ENCODE results near the gene BARHL2.

The BARHL2 gene

GRCh38 chr1:90716552-90717355 is at the start of gene BARHL2:
Gene BARHL2 (minus strand): TSS chr1:90717302. CDS start chr1:90717195, 107 bp downstream.
- DNase-seq (ENCODE audit: low read depth), result no peak

DNA sequence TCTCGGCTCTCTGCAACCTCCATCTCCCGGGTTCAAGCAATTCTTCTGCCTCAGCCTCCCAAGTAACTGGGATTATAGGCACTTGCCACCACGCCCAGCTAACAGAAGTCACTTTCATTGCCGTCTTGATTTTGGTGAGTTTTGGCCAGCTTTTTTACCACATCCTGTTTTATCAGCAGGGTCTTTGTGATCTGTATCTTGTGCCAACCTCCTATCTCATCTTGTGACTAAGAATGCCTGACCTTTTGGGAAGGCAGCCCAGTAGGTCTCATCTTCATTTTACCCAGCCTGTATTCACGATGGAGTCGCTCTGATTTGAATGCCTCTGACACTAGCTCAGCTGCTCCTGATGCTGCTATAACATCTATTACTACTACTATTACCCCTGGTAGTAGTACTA is 46.8 kb upstream of the BARHL2 start:
- no peak for DNase-seq (ENCODE audit: low read depth)

- no peak for DNase-seq (ENCODE audit: low read depth)
Observed at GRCh38 chr1:90763506-90763905, 46.4 kb upstream of the BARHL2 start.

- DNase-seq (ENCODE audit: low read depth), result no peak
Observed at GRCh38 chr1:90761781-90762589, 44.9 kb upstream of the BARHL2 start.

- DNase-seq (ENCODE audit: low read depth), result no peak
Observed at GRCh38 chr1:90761156-90761555, 44.1 kb upstream of the BARHL2 start.

GRCh38 chr1:90753556-90753955 is 36.5 kb upstream of the BARHL2 start:
- DNase-seq (ENCODE audit: low read depth), result no peak

DNA sequence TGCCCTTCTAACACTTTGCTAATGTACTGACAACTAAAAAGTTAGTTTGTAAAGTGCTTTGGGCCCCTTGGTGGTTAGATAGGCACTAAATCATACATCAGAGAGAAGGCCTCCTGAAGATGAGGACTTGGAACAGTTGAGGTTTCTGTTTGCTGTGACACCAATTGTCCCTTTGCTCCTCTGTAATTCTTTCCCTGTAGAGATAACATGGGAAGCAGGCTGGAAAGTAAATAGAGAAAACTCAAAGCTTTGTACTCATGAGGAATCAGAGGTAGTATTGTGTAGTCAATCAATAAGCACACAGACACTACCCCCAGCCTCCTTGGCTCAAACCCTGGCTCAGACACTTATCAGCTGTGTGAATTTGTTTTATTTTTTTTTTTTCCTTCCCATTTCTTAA is 31.6 kb upstream of the BARHL2 start:
- no peak for DNase-seq (ENCODE audit: low read depth)

DNA sequence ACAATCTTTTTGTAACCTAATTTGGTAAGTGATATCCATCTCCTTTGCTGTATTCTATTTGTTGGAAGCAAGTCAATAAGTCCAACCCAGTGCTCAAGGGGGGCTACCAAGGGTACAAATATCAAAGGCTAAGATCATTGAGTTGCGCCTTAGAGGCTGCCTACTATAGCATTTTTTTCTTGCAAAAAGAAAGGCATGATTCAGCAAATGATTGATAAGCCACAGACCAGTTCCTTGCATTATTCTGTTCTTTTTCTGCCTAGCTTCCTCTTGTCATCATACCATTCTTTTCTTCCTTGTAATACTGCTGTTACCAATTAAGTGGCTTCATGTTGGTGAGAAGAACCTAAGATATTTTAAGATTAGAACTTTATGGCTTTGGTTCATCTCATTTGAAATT is 29.8 kb upstream of the BARHL2 start:
- no peak for DNase-seq (ENCODE audit: low read depth)

DNA sequence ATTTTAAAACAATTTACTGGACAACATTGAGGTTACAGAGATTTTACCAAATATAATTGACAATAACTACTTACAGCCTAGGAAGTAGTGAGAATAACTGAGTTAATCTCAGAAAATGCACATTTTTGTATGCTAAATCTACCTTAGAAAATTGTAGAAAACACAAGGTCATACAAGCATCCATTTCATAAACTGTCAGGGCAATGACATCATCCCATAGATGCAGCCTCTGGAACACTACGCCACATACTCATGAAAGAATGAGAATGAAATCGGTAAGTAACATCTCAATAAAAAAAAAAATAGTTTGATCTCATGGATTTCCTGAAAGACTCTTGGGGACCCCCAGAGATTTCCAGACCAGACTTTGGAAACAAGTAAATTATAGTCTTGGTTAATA is 28.9 kb upstream of the BARHL2 start:
- no peak for DNase-seq (ENCODE audit: low read depth)

DNA sequence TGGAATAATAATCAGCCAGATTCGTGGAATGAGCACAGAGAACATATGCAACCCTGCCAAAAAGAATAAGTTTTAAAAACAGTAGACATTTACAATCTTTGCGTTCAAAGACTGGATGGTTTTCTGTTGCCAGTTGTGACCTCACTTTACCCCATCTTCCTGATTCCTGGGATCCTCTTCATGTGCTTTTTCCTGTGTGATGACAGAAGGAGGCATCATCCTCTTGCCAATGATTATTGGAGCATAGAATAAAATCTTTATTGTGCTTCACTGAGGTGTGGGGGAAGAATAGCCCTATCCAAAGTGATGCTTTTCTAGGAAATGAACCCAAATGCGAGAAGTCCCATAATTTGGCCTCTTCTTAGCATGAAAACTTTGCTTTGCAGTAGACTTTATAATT is 15.0 kb upstream of the BARHL2 start:
- DNase-seq (ENCODE audit: low read depth), result no peak

DNA sequence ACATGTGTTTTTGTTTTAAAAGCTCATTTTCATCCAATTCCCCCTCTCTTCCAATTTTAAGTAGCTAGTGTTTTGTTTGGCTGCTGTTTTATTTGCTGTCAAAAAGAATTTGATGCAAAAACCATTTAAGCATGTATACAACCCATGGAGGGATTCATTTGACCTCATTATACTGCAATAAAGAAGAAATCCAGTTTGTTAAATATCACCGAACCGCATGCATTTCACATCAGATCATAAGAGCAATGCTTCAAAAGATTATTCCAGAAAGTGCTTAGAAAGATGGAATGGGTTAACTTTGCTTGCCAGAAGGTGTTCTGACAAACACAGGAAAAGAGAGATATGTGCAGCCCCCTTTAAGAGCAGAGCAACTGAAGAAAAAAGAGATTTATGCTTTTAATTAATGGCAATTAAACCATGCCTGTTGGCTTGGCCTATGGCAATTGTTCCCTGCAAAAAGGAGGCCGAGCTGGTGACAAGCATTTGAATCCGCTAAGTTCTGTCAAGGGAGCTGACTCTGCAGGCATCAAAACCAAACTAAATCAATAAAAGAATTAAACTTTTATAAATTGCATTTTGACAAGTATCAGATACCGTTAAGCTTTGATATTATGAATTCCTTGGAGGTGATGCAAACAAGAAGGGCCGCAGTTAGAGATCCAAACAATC is 14.4 kb upstream of the BARHL2 start:
- DNase-seq (ENCODE audit: low read depth), result no peak

DNA sequence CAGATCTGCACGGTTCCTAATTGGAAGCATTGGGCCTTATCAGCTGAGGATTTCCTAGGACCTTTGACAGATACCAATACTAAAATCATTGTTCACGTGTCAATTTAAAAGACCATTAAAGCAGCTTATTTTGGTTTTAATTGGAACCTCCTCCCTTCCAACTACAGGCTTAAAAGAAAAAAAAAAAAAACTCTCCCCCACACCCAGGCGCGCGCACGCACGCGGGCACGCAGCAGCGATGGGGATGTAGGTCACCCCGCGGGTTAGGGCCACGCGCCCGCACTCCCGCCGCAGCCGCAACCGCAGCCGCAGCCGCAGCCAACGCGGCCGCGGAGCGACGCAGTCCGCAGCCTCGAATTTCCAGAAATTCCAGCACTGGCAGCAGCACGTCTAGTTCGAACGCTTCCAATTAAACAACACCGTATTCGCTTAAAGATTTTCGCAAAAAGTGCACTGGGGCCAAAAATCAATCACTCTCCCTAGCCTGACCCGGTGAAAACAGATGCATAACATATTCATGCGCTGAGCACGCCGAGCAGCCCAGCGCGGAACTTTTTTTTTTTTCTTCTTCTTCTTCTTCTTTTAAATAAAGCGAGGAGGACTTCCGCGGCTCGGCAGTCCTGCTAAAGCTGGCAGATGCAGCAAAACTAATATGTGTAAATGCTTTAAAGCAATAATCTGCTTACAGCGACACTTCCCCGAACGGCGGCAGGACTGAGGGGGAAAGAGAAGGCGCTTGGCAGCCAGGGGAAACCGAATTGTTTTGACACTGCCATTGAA is 13.3 kb upstream of the BARHL2 start:
- DNase-seq (ENCODE audit: low read depth), result no peak

DNA sequence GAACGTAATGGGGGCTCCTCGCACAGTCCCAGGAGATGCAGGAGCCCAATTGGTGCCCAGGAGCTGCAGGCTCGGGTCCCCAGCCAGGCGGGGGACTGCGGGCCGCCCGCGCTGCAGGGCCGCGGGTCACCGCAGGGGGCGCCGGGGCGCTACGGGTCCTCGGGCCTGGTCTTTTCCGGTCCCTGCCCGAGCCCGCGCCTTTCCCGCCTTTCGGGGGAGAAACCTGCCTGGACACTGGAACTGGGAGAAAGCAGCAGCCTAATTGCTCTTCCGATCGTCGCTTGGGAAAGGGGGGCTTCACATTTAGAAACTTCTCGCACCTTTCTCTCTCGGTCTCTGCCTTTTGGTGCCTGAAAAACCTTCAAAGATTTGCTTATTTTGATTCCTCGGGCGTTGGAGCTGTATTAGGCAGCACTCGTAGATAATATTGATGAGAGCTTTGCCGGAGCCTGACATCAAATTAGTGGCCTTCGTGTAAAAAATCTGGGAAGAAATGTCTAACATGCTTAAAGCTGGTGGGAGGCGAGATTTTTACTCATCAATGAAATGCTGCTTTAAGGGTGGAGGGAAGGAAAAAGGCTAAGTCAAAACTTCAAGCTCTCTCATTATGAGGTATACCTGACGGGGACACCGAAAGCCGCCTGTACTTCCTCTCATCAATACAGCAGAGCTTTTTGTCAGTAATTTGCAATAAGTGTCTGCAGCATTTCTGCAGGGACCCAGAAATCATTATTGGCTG is 12.6 kb upstream of the BARHL2 start:
- DNase-seq (ENCODE audit: low read depth), result no peak

- no peak for DNase-seq (ENCODE audit: low read depth)
Observed at GRCh38 chr1:90728502-90729287, 11.6 kb upstream of the BARHL2 start.

DNA sequence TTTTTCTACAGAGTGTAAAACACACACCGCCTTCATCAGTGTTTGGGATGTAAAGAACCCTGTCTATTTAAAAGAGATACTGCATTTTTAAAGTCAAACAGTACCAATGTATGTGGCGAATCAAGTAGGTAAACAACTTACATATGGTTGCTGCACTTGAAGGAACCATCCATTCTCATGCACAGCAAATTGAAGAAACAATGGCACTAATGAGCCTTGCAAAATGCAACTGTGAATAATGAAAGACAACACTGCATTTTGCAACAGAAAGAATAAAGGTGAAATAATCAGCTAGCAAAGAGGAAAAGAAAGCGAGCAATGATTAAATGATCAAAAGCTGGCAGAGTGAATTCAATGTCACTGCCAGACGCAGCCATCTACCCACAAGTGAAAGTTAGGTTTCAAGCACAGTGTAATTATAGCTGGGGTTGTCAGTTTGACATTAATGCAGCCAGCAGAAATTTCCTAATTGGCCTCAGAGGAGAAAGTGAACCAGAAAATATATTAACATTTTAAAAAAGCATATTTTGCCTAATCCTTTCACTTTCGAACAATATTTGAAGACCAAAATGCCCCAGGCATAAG is 10.9 kb upstream of the BARHL2 start:
- no peak for DNase-seq (ENCODE audit: low read depth)

DNA sequence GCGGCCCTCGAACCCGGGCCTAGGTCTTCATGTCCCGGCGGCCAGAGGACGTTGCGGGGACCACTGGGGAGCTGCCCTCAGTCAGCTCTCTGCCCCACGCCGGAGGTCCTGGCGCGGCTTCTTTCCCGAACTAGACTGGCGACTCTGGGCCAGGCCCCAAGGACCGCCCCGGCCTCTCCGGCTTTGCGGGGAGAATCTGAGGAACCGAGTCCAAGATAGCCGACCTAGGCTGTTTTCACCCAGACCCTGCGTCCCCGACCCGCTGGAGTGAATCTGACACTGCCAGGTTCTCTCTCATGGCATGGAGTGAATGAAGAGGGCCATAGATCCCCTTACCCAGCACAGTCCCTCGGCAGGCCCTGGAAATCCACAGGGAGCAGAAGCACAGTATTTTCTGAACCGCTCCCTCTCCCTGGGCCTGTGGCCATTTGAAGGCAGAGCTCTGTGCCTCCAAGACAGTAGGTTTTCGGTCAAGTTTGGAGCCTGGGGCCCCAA is 9.9 kb upstream of the BARHL2 start:
- no peak for DNase-seq (ENCODE audit: low read depth)

- no peak for DNase-seq (ENCODE audit: low read depth)
Observed at GRCh38 chr1:90726425-90726985, 9.4 kb upstream of the BARHL2 start.

DNA sequence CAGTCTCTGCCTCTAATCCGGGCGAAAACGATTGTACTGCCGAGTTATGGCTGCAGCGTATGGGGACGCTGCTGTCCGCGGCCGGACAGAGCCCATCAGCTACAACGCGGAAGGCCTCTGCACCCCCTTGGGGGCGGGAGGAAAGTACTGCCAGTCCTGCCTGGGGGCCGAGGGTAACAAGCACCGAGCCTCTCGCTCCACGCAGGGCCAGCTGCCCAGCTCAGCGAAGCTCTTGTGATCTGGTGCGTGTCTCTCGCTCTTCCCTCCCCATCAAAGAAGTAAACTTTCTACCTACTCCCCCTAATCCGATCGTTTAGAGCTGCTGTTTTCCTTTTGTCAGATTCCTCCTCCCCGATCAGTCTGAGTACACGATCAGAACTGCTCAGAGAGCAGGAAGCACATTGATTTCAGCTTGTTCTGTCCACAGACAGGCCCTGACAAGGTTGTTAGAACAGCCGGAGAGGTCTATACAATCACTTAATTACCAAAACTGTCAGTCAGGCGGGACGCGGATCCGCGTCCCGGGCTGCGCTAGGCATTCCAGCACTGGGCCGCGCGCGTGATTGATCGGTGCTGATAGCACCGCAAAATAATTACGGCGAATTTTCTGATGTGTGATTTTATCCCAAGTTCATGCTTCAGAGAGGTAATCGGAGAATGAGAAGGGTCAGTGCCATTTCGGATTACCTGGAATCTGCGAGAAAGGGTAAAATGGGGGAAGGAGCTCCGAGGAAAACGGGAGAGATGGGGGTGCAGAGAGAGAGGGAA is 8.7 kb upstream of the BARHL2 start:
- no peak for DNase-seq (ENCODE audit: low read depth)

Data from non-pigmented ciliary epithelial cell (primary cell).